Measurements from ENCODE around the gene GLIPR1L1.

The GLIPR1L1 gene

GRCh38 chr12:75389706-75390105 is 55.2 kb downstream of the GLIPR1L1 start:
- Histone ChIP-seq H3K4me1 (ENCODE audit: control insufficient read depth, insufficient read depth, low read length) (no peaks in the 10 kb centered on the region), H3K27ac (ENCODE audit: low read length) (no peak overlapping the region), H3K27me3 (ENCODE audit: control insufficient read depth, insufficient read depth, low read length) (no peaks in the 10 kb centered on the region), H3K36me3 (ENCODE audit: control insufficient read depth, insufficient read depth, low read length) (no peaks in the 10 kb centered on the region), H3K4me3 (ENCODE audit: low read length) (no peak overlapping the region), H3K9me3 (ENCODE audit: control insufficient read depth, insufficient read depth, low read length) (no peaks in the 10 kb centered on the region)
- WGBS (ENCODE audit: insufficient coverage, insufficient read length) = no CpG with 5 or more reads among the region's 1 CpG
- DNase-seq (ENCODE audit: low read depth, low spot score) = no peak

GRCh38 chr12:75390156-75390898 is 55.9 kb downstream of the GLIPR1L1 start:
- H3K4me1 ChIP-seq (ENCODE audit: control insufficient read depth, insufficient read depth, low read length) = no peaks in the 10 kb centered on the region
- peak; percentile 5 for DNase-seq (ENCODE audit: low read depth, low spot score)
- WGBS (ENCODE audit: insufficient coverage, insufficient read length) = no CpG with 5 or more reads among the region's 6 CpGs
- H3K4me3 ChIP-seq (ENCODE audit: low read length) = peak overlapping the region; percentile 19; the same call in 1 of the 2 replicates
- H3K9me3 ChIP-seq (ENCODE audit: control insufficient read depth, insufficient read depth, low read length) = no peaks in the 10 kb centered on the region
- H3K27ac ChIP-seq (ENCODE audit: low read length) = no peak overlapping the region
- no peaks in the 10 kb centered on the region for H3K27me3 ChIP-seq (ENCODE audit: control insufficient read depth, insufficient read depth, low read length)
- no peaks in the 10 kb centered on the region for H3K36me3 ChIP-seq (ENCODE audit: control insufficient read depth, insufficient read depth, low read length)

GRCh38 chr12:75390899-75391538 is 56.5 kb downstream of the GLIPR1L1 start, which contains the start of gene GLIPR1L2:
TSS of gene GLIPR1L2 (plus strand) at chr12:75391089. CDS start at chr12:75391117, 28 bp downstream.
- Histone ChIP-seq H3K4me1 (ENCODE audit: control insufficient read depth, insufficient read depth, low read length) (no peaks in the 10 kb centered on the region), H3K36me3 (ENCODE audit: control insufficient read depth, insufficient read depth, low read length) (no peaks in the 10 kb centered on the region), H3K9me3 (ENCODE audit: control insufficient read depth, insufficient read depth, low read length) (no peaks in the 10 kb centered on the region), H3K4me3 (ENCODE audit: low read length) (peak within 1 kb of the TSS; percentile 40; the same call in 1 of the 2 replicates), H3K27me3 (ENCODE audit: control insufficient read depth, insufficient read depth, low read length) (no peaks in the 10 kb centered on the region), H3K27ac (ENCODE audit: low read length) (no peak within 1 kb of the TSS)
- WGBS (ENCODE audit: insufficient coverage, insufficient read length) = no CpG with 5 or more reads among the region's 36 CpGs
- DNase-seq (ENCODE audit: low read depth, low spot score) = peak; percentile 95

- Histone ChIP-seq H3K27ac (ENCODE audit: low read length) (no peak overlapping the region), H3K27me3 (ENCODE audit: control insufficient read depth, insufficient read depth, low read length) (no peaks in the 10 kb centered on the region), H3K4me1 (ENCODE audit: control insufficient read depth, insufficient read depth, low read length) (no peaks in the 10 kb centered on the region), H3K4me3 (ENCODE audit: low read length) (no peak overlapping the region), H3K36me3 (ENCODE audit: control insufficient read depth, insufficient read depth, low read length) (no peaks in the 10 kb centered on the region), H3K9me3 (ENCODE audit: control insufficient read depth, insufficient read depth, low read length) (no peaks in the 10 kb centered on the region)
- no CpG with 5 or more reads among the region's 1 CpG for WGBS (ENCODE audit: insufficient coverage, insufficient read length)
- no peak for DNase-seq (ENCODE audit: low read depth, low spot score)
These were observed 69.8 kb downstream of the GLIPR1L1 start for GRCh38 chr12:75404231-75404630.

- H3K4me3 ChIP-seq (ENCODE audit: low read length) = no peak overlapping the region
These were observed 73.2 kb downstream of the GLIPR1L1 start for GRCh38 chr12:75407683-75408082.

GRCh38 chr12:75409830-75410229 is 75.4 kb downstream of the GLIPR1L1 start:
- Histone ChIP-seq H3K27me3 (ENCODE audit: control insufficient read depth, insufficient read depth, low read length) (no peaks in the 10 kb centered on the region), H3K4me1 (ENCODE audit: control insufficient read depth, insufficient read depth, low read length) (no peaks in the 10 kb centered on the region), H3K9me3 (ENCODE audit: control insufficient read depth, insufficient read depth, low read length) (no peaks in the 10 kb centered on the region), H3K4me3 (ENCODE audit: low read length) (no peak overlapping the region), H3K36me3 (ENCODE audit: control insufficient read depth, insufficient read depth, low read length) (no peaks in the 10 kb centered on the region), H3K27ac (ENCODE audit: low read length) (no peak overlapping the region)
- no CpG with 5 or more reads among the region's 2 CpGs for WGBS (ENCODE audit: insufficient coverage, insufficient read length)
- no peak for DNase-seq (ENCODE audit: low read depth, low spot score)

More at GRCh38 chr12:75407683-75408082, 73.2 kb downstream of the GLIPR1L1 start:
- Histone ChIP-seq H3K27me3 (ENCODE audit: control insufficient read depth, insufficient read depth, low read length) (no peaks in the 10 kb centered on the region), H3K9me3 (ENCODE audit: control insufficient read depth, insufficient read depth, low read length) (no peaks in the 10 kb centered on the region), H3K4me1 (ENCODE audit: control insufficient read depth, insufficient read depth, low read length) (no peaks in the 10 kb centered on the region), H3K36me3 (ENCODE audit: control insufficient read depth, insufficient read depth, low read length) (no peaks in the 10 kb centered on the region), H3K27ac (ENCODE audit: low read length) (no peak overlapping the region)
- no peak for DNase-seq (ENCODE audit: low read depth, low spot score)

- no peaks in the 10 kb centered on the region for H3K4me1 ChIP-seq (ENCODE audit: control insufficient read depth, insufficient read depth, low read length)
- no CpG with 5 or more reads among the region's 1 CpG for WGBS (ENCODE audit: insufficient coverage, insufficient read length)
- H3K4me3 ChIP-seq (ENCODE audit: low read length) = no peak overlapping the region
- H3K9me3 ChIP-seq (ENCODE audit: control insufficient read depth, insufficient read depth, low read length) = no peaks in the 10 kb centered on the region
- no peaks in the 10 kb centered on the region for H3K27me3 ChIP-seq (ENCODE audit: control insufficient read depth, insufficient read depth, low read length)
- no peak overlapping the region for H3K27ac ChIP-seq (ENCODE audit: low read length)
- no peaks in the 10 kb centered on the region for H3K36me3 ChIP-seq (ENCODE audit: control insufficient read depth, insufficient read depth, low read length)
- DNase-seq (ENCODE audit: low read depth, low spot score) = no peak
These were observed 80.2 kb downstream of the GLIPR1L1 start for GRCh38 chr12:75414671-75415070.

GRCh38 chr12:75419841-75420240 is 85.4 kb downstream of the GLIPR1L1 start:
- H3K4me1 ChIP-seq (ENCODE audit: control insufficient read depth, insufficient read depth, low read length) = no peaks in the 10 kb centered on the region
- 100% methylated on average over 2 of the region's 2 CpGs for WGBS (ENCODE audit: insufficient coverage, insufficient read length)
- H3K9me3 ChIP-seq (ENCODE audit: control insufficient read depth, insufficient read depth, low read length) = no peaks in the 10 kb centered on the region
- no peak for DNase-seq (ENCODE audit: low read depth, low spot score)
- H3K4me3 ChIP-seq (ENCODE audit: low read length) = no peak overlapping the region
- H3K27ac ChIP-seq (ENCODE audit: low read length) = no peak overlapping the region
- H3K36me3 ChIP-seq (ENCODE audit: control insufficient read depth, insufficient read depth, low read length) = no peaks in the 10 kb centered on the region
- no peaks in the 10 kb centered on the region for H3K27me3 ChIP-seq (ENCODE audit: control insufficient read depth, insufficient read depth, low read length)
